ENCODE results near the gene DIAPH2. TPM values are rescaled to one million over a fixed set of nuclear protein-coding genes. Genes with fewer than 3 reads are reported as not detected.

DIAPH2 gene
- total RNA-seq, 2 donors from 2014 or later: 15.2 to 23.3 TPM

DNA sequence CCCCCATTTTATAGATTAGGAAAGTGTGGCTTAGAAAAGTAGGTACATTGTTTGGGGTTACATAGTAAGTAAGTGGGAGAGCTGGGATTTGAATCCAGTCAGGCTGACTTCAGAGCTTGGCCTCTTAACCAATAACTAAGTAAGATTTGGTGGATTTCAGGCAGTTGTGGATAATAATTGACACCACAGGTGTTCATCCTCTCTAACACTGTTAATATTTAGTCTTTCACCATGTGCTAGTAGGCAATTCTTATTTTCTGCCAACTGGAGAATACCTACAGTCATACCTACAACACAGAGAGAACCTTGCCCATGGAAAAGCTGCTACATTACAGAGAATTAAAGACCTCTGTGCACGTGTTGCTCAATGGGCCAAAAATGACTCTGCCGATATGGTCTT is 89.5 kb downstream of the DIAPH2 start:
- TF ChIP-seq POLR2A (IDR thresholded peaks at IDR 0.05): no peak
- TF ChIP-seq, protein P1, sequence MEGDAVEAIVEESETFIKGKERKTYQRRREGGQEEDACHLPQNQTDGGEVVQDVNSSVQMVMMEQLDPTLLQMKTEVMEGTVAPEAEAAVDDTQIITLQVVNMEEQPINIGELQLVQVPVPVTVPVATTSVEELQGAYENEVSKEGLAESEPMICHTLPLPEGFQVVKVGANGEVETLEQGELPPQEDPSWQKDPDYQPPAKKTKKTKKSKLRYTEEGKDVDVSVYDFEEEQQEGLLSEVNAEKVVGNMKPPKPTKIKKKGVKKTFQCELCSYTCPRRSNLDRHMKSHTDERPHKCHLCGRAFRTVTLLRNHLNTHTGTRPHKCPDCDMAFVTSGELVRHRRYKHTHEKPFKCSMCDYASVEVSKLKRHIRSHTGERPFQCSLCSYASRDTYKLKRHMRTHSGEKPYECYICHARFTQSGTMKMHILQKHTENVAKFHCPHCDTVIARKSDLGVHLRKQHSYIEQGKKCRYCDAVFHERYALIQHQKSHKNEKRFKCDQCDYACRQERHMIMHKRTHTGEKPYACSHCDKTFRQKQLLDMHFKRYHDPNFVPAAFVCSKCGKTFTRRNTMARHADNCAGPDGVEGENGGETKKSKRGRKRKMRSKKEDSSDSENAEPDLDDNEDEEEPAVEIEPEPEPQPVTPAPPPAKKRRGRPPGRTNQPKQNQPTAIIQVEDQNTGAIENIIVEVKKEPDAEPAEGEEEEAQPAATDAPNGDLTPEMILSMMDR (IDR thresholded peaks at IDR 0.05): no peak
- 95 to 98% methylated on average over 2 of the region's 2 CpGs for WGBS, 2 donors
- H3K4me3 ChIP-seq: no peak overlapping the region
- no peaks in the 10 kb centered on the region for H3K4me1 ChIP-seq
- no peaks in the 10 kb centered on the region for H3K9me3 ChIP-seq
- H3K27me3 ChIP-seq: no peaks in the 10 kb centered on the region
- DNase-seq: no peak
- ATAC-seq: no peak
- H3K27ac ChIP-seq: no peak overlapping the region
- no peaks in the 10 kb centered on the region for H3K36me3 ChIP-seq (replicated peaks in 1 of 2; ENCODE audit: insufficient read depth in 1 of 2, low read depth in 2 of 2)
- intact Hi-C loops (cut with DNase I): no loop called here

DNA sequence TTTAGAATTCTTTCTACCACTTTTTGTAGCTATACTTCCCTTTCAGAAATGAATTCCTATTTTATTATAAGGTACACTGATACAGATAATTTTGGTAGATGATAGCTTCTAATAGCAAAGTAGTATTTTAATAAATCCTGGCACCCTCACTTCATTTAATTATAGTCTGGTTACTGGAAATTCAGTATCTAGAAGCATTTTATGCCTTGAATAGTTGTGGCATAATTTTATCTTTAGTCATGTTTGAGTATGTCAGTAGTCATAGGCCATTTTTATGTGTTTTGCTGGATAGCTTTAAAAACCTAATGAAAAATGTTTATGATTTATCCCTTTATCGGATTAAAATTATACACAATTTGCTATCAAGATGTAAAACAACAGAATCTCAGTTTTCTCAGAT is 92.3 kb downstream of the DIAPH2 start:
- Histone ChIP-seq H3K9me3 (no peaks in the 10 kb centered on the region), H3K27ac (no peak overlapping the region), H3K27me3 (no peaks in the 10 kb centered on the region), H3K4me1 (no peaks in the 10 kb centered on the region), H3K4me3 (no peak overlapping the region), H3K36me3 (replicated peaks in 1 of 2; ENCODE audit: insufficient read depth in 1 of 2, low read depth in 2 of 2) (no peaks in the 10 kb centered on the region)
- ATAC-seq (no peak), DNase-seq (no peak)
- no peak for TF ChIP-seq POLR2A (IDR thresholded peaks at IDR 0.05)
- TF ChIP-seq, protein P1 (IDR thresholded peaks at IDR 0.05): no peak
- 89 to 100% methylated on average over 1 of the region's 1 CpG for WGBS, 2 donors
- intact Hi-C loops (cut with DNase I): no loop called here

DNA sequence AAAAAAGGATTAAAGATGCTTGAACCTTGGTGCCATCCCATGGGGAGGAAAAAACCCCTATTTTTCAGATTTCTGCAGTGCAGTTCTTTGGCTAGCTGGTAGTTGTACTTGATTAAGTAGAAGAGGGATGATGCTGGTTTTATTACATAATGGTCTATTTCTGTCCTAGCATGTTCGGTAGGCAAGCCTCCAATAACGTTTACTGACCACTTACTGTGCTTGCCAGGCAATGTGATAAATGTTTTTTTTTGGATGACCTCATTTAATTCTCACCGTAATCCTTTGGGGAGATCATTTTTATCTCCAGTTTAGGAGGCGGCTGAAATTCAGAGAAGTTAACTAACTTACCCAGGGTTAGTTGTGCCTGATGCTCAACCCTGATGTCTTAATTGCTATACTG is 106.9 kb downstream of the DIAPH2 start:
- DNase-seq: peak in 1 of 4 donors; percentile 2
- ATAC-seq: no peak
- WGBS, 2 donors: 38 to 54% methylated on average over 4 of the region's 4 CpGs

DNA sequence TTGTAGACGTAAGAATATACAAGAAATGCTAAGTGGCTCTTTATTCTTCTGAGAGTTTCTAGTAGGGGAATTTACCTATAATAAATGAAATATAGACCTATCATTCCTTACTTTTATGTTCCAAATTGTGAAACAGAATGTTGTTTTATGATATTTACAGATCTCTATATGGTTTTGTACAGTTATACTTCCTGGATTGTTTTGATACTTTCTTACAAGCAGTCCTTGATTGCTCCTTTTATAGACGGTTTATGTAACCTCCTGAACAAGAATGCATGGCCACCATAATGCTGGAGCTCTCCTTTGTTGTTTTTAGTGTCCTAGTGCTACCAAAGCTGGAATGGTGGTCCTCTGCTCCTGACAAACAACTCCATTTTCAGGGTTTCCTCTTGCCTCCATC is 107.4 kb downstream of the DIAPH2 start:
- 69 to 89% methylated on average over 2 of the region's 2 CpGs for WGBS, 2 donors
- intact Hi-C loops (cut with DNase I): no loop called here
- Histone ChIP-seq H3K4me1 (no peaks in the 10 kb centered on the region), H3K36me3 (replicated peaks in 1 of 2; ENCODE audit: insufficient read depth in 1 of 2, low read depth in 2 of 2) (no peaks in the 10 kb centered on the region), H3K27ac (no peak overlapping the region), H3K27me3 (no peaks in the 10 kb centered on the region), H3K9me3 (no peaks in the 10 kb centered on the region), H3K4me3 (no peak overlapping the region)
- TF ChIP-seq POLR2A (IDR thresholded peaks at IDR 0.05): no peak
- TF ChIP-seq, protein P1 (IDR thresholded peaks at IDR 0.05): no peak
- DNase-seq (no peak), ATAC-seq (no peak)

More for the DNA sequence above, 106.9 kb downstream of the DIAPH2 start:
- Histone ChIP-seq H3K9me3 (no peaks in the 10 kb centered on the region), H3K4me3 (no peak overlapping the region), H3K27ac (no peak overlapping the region), H3K27me3 (no peaks in the 10 kb centered on the region), H3K36me3 (replicated peaks in 1 of 2; ENCODE audit: insufficient read depth in 1 of 2, low read depth in 2 of 2) (no peaks in the 10 kb centered on the region), H3K4me1 (no peaks in the 10 kb centered on the region)
- intact Hi-C loops (cut with DNase I): no loop called here
- no peak for TF ChIP-seq POLR2A (IDR thresholded peaks at IDR 0.05)
- TF ChIP-seq, protein P1 (IDR thresholded peaks at IDR 0.05): no peak

DNA sequence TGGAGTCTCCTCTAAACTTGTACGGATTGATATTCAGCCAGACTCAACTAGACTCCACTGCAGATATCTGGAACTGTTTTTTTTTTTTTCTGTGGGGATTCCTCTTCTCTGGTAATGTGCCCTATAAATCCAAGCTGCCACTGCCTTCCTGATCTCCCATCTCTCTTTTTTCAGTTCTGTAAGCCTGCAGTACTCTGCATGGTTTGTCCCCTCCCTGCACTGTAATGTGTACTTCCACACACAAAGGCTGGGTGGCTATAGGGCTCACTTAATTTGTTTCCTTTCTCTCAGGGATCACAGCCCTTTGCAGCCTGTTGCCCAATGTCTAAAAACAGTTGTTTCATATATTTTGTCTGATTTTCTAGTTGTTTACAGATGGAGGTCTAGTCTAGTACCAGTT is 114.3 kb downstream of the DIAPH2 start:
- no peaks in the 10 kb centered on the region for H3K36me3 ChIP-seq (replicated peaks in 1 of 2; ENCODE audit: insufficient read depth in 1 of 2, low read depth in 2 of 2)
- H3K9me3 ChIP-seq: no peaks in the 10 kb centered on the region
- 88 to 100% methylated on average over 1 of the region's 1 CpG for WGBS, 2 donors
- TF ChIP-seq POLR2A (IDR thresholded peaks at IDR 0.05): no peak
- TF ChIP-seq, protein P1 (IDR thresholded peaks at IDR 0.05): no peak
- H3K4me1 ChIP-seq: no peaks in the 10 kb centered on the region
- DNase-seq (no peak), ATAC-seq (no peak)
- intact Hi-C loops (cut with DNase I): no loop called here
- H3K27me3 ChIP-seq: no peaks in the 10 kb centered on the region
- no peak overlapping the region for H3K27ac ChIP-seq
- H3K4me3 ChIP-seq: no peak overlapping the region

Data from body of pancreas (tissue), 4 donors.